HepG2 (cell line): ENCODE data around the gene C1QTNF5. TPM values are rescaled to one million over a fixed set of nuclear protein-coding genes. Genes with fewer than 3 reads are reported as not detected.
A peak's percentile ranks its signal among the peaks of the same experiment; 100 is the strongest.

Experiments used
- ATAC-seq: fragments of 200-7000 bp; cut with Tn5 transposase; 3 replicates; pipeline ENCODE4 v1.9.1; 2020; ENCODE audit warnings: mild to moderate bottlenecking, moderate library complexity
- BruUV-seq: library from RNA; stranded (reverse); fragments of 400-500 nt; replicated peaks from 2 replicates; lab custom pipeline; 2021; lab: Mats Ljungman, UMichigan
- CTCF ChIA-PET: fragments of 300-600 bp; formaldehyde crosslinking; extraction: SDS; loops from one replicate; lab custom pipeline; 2021; ENCODE audit warnings: low total read pairs, inconsistent platforms, low intra/inter-chr PET ratio; lab: Yijun Ruan, JAX
- POLR2A ChIA-PET: fragments of 350-600 bp; sonication (Branson Sonifier 250); formaldehyde crosslinking; loops from one replicate; lab custom pipeline; 2020; ENCODE audit warnings: antibody characterized with exemption, inconsistent platforms; lab: Yijun Ruan, JAX
- DNase-seq: peaks from one replicate; pipeline ENCODE4 v3.0.0-alpha.2; 2015; ENCODE audit warnings: low spot score
- FAIRE-seq: peaks from 3 replicates; lab custom pipeline; 2011; peaks lifted over from hg19 to GRCh38; lab: Jason Lieb, UNC
- H2AFZ ChIP-seq: one replicate; pipeline ENCODE4 v1.6.1; 2011; ENCODE audit warnings: low read length, inconsistent platforms
- H3K27ac ChIP-seq: fragments of 300-600 bp; 3 replicates; pipeline ENCODE4 v1.8.0; 2011; ENCODE audit warnings: mixed run types, mild to moderate bottlenecking, mixed read lengths, low read length, inconsistent platforms; ENCODE audit not compliant: insufficient read depth; ENCODE audit errors: extremely low read length
- H3K27me3 ChIP-seq, 2 experiments: fragments of 200-600 bp in 1 of 2; 2 replicates in 1 of 2; 3 replicates in 1 of 2; pipeline versions ENCODE4 v1.6.0 to v1.8.0; 2011; ENCODE audit warnings: low read length in 2 of 2, mild to moderate bottlenecking in 2 of 2, moderate library complexity in 2 of 2, inconsistent platforms in 1 of 2; ENCODE audit not compliant: insufficient read depth in 2 of 2, control insufficient read depth in 1 of 2
- H3K36me3 ChIP-seq, 2 experiments: fragments of 200-600 bp in 1 of 2; replicated peaks in 1 of 2; 2 replicates in 1 of 2; 3 replicates in 1 of 2; pipeline versions ENCODE4 v1.5.1 to v1.8.0; 2011; ENCODE audit warnings: low read length in 2 of 2, inconsistent platforms in 1 of 2; ENCODE audit not compliant: insufficient read depth in 2 of 2, control insufficient read depth in 1 of 2
- H3K4me1 ChIP-seq: 2 replicates; pipeline ENCODE4 v1.5.1; 2012; ENCODE audit warnings: low read length, inconsistent platforms; ENCODE audit not compliant: insufficient read depth
- H3K4me2 ChIP-seq: 2 replicates; pipeline ENCODE4 v1.6.0; 2011; ENCODE audit warnings: low read depth, low read length, inconsistent platforms
- H3K4me3 ChIP-seq, 3 experiments: fragments of 200-600 bp in 1 of 3; sonication (generic), shearing (Covaris generic) in 1 of 3; replicated peaks in 1 of 3; 2 replicates each; pipeline ENCODE4 v1.5.1; 2011 to 2016; ENCODE audit warnings: low read length in 3 of 3, inconsistent platforms in 2 of 3, low read depth in 2 of 3, mild to moderate bottlenecking in 2 of 3, control low read depth in 1 of 3, mixed read lengths in 1 of 3; ENCODE audit not compliant: insufficient read depth in 1 of 3
- H3K79me2 ChIP-seq: one replicate; pipeline ENCODE4 v1.6.1; 2011; ENCODE audit warnings: low read length, inconsistent platforms; ENCODE audit not compliant: insufficient read depth
- H3K9ac ChIP-seq: 2 replicates; pipeline ENCODE4 v1.6.0; 2011; ENCODE audit warnings: mild to moderate bottlenecking, low read depth, low read length, inconsistent platforms; ENCODE audit not compliant: insufficient read depth
- H3K9me3 ChIP-seq: 2 replicates; pipeline ENCODE4 v1.5.1; 2012; ENCODE audit warnings: mild to moderate bottlenecking, low read length
- H4K20me1 ChIP-seq: 2 replicates; pipeline ENCODE4 v1.6.0; 2011; ENCODE audit warnings: inconsistent platforms, mild to moderate bottlenecking, low read length, moderate library complexity; ENCODE audit not compliant: insufficient read depth
- RBM39 ChIP-seq: fragments of 200-400 bp; formaldehyde crosslinking; IDR thresholded peaks from one replicate; pipeline ENCODE4 v1.6.1; 2018; ENCODE audit warnings: antibody characterized with exemption, mild to moderate bottlenecking, low read depth, low read length; ENCODE audit not compliant: poor library complexity, severe bottlenecking
- STAG1 ChIP-seq: sonication (generic); formaldehyde crosslinking; IDR thresholded peaks from 2 replicates; pipeline ENCODE4 v1.4.0; 2020; ENCODE audit warnings: missing genetic modification reagents
- ZNF256 ChIP-seq: sonication (generic); formaldehyde crosslinking; conservative IDR thresholded peaks from 2 replicates; pipeline ENCODE4 v1.4.0; 2020; ENCODE audit warnings: missing genetic modification reagents
- ZNF468 ChIP-seq: sonication (generic); formaldehyde crosslinking; IDR thresholded peaks from 2 replicates; pipeline ENCODE4 v1.8.0; 2022; ENCODE audit warnings: mild to moderate bottlenecking, moderate library complexity, missing genetic modification reagents
- ZNF674 ChIP-seq: sonication (generic); formaldehyde crosslinking; IDR thresholded peaks from 2 replicates; pipeline ENCODE4 v1.5.0; 2020; ENCODE audit warnings: low read depth, mild to moderate bottlenecking, missing genetic modification reagents
- WGBS: methylation state at CpG from one replicate; pipeline ENCODE4 v1.1.6; 2017; ENCODE audit warnings: low lambda C conversion rate; 5-methylcytosine and 5-hydroxymethylcytosine counted together
- in situ Hi-C: cut with HindIII; loops from 2 replicates; pipeline ENCODE4 v1.10.0; 2017; ENCODE audit warnings: low pct_unique_long_range_greater_than_20kb; ENCODE audit not compliant: extremely low pct_ligation_motif_present
- intact Hi-C: fragments of 100-400 bp; cut with micrococcal nuclease; formaldehyde crosslinking; loops from one replicate; pipeline ENCODE4 v1.10.0; 2022; ENCODE audit not compliant: unreplicated experiment
- polyA plus RNA-seq, 8 experiments: library from polyadenylated mRNA; depleted of rRNA in 3 of 8; stranded (reverse) in 7 of 8; unstranded in 1 of 8; fragments of >200 nt; fragmentation: Illumina TruSeq in 4 of 8; extraction: Trizol in 4 of 8; gene quantifications; 2 replicates each; pipeline versions ENCODE4 v1.2.1 to v1.2.3, GENCODE V29; 2011 to 2016; ENCODE audit warnings: low read depth in 4 of 8, missing spikeins in 1 of 8, mixed read lengths in 1 of 8; ENCODE audit not compliant: insufficient read depth in 1 of 8
- total RNA-seq, 5 experiments: library from RNA; depleted of rRNA; stranded (reverse); fragments of >200 nt; fragmentation: Illumina TruSeq; extraction: Trizol; gene quantifications; 2 replicates each; pipeline ENCODE4 v1.2.3, GENCODE V29; 2016; ENCODE audit warnings: low read depth in 1 of 5
- TF ChIP-seq, protein P1 (sequence below): sonication (generic); formaldehyde crosslinking; IDR thresholded peaks from 2 replicates; pipeline ENCODE4 v1.5.1; 2020; ENCODE audit warnings: mild to moderate bottlenecking, moderate library complexity, missing genetic modification reagents
- TF ChIP-seq, protein P2 (sequence below): sonication (generic); formaldehyde crosslinking; IDR thresholded peaks from 2 replicates; pipeline ENCODE4 v1.5.0; 2020; ENCODE audit warnings: mild to moderate bottlenecking, missing genetic modification reagents, moderate library complexity
- TF ChIP-seq, protein P3 (sequence below): IDR thresholded peaks from 2 replicates; pipeline ENCODE4 v1.6.1; 2016

C1QTNF5 gene
- total and polyA plus RNA-seq, 2 of the 13 experiments (the other 11 are each of a cell fraction or from before 2014, with no cell fraction given), result 0.86 to 1.2 TPM

DNA sequence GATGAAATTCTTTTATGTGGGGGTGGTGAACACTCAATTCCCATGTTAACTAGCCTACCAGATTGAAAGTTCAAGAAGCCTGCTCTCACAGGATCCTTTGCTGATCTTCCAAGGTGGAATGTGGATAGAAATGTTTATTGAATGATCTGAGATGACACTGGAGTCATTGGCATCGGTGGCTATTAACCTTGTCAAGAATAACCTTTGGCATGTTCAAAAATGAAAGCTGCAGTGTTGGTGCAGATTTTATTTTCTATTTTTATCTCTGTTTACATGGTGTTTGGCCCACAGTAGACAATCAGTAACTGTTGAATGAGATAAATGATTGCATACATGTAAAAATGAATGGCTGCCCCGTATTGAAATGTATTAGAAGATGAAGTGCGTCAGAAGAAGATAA, 42.7 kb downstream of the C1QTNF5 start:
- H3K9me3 ChIP-seq, result no peaks in the 10 kb centered on the region
- ChIA-PET POLR2A (no interaction called here), CTCF (no interaction called here)
- no peaks in the 10 kb centered on the region for H3K27me3 ChIP-seq
- DNase-seq (no peak), FAIRE-seq (no peak), ATAC-seq (no peak)
- TF ChIP-seq RBM39, result no peak
- no peak for TF ChIP-seq ZNF256 (CRISPR knock-in tag)
- TF ChIP-seq, protein P1, sequence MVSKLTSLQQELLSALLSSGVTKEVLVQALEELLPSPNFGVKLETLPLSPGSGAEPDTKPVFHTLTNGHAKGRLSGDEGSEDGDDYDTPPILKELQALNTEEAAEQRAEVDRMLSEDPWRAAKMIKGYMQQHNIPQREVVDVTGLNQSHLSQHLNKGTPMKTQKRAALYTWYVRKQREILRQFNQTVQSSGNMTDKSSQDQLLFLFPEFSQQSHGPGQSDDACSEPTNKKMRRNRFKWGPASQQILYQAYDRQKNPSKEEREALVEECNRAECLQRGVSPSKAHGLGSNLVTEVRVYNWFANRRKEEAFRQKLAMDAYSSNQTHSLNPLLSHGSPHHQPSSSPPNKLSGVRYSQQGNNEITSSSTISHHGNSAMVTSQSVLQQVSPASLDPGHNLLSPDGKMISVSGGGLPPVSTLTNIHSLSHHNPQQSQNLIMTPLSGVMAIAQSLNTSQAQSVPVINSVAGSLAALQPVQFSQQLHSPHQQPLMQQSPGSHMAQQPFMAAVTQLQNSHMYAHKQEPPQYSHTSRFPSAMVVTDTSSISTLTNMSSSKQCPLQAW (CRISPR knock-in tag), result no peak
- H3K4me2 ChIP-seq, result no peak overlapping the region
- H3K36me3 ChIP-seq, result peaks cover 15 to 45% of the 10 kb centered on the region in 2 experiments
- H3K4me3 ChIP-seq, result no peak overlapping the region
- no peak overlapping the region for H2AFZ ChIP-seq
- no peaks in the 10 kb centered on the region for H4K20me1 ChIP-seq
- H3K79me2 ChIP-seq, result no peaks in the 10 kb centered on the region
- H3K27ac ChIP-seq, result no peak overlapping the region
- 81% methylated on average over 3 of the region's 3 CpGs for WGBS
- H3K9ac ChIP-seq, result no peak overlapping the region
- H3K4me1 ChIP-seq, result no peaks in the 10 kb centered on the region
- intact Hi-C loops, result no loop called here
- in situ Hi-C loops, result no loop called here
- BruUV-seq, result no TSS peak

DNA sequence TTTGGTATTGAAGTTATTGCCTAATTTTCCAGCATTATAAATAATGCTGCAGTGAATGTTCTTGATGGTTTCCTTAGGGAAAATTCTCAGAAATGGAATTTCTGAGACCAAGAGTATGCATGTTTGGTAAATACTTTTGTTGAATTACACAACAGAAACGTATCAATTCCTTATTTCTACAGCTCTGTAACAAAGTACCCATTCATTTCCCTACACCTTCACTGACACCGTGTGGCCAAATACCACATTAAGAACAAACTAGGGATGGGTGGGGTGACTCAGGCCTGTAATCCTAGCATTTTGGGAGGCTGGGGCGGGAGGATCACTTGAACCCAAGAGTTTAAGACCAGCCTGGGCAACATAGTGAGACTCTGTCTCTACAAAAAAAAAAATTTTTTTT, 45.5 kb downstream of the C1QTNF5 start:
- no TSS peak for BruUV-seq
- no peak overlapping the region for H3K9ac ChIP-seq
- TF ChIP-seq, protein P2, sequence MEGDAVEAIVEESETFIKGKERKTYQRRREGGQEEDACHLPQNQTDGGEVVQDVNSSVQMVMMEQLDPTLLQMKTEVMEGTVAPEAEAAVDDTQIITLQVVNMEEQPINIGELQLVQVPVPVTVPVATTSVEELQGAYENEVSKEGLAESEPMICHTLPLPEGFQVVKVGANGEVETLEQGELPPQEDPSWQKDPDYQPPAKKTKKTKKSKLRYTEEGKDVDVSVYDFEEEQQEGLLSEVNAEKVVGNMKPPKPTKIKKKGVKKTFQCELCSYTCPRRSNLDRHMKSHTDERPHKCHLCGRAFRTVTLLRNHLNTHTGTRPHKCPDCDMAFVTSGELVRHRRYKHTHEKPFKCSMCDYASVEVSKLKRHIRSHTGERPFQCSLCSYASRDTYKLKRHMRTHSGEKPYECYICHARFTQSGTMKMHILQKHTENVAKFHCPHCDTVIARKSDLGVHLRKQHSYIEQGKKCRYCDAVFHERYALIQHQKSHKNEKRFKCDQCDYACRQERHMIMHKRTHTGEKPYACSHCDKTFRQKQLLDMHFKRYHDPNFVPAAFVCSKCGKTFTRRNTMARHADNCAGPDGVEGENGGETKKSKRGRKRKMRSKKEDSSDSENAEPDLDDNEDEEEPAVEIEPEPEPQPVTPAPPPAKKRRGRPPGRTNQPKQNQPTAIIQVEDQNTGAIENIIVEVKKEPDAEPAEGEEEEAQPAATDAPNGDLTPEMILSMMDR (CRISPR knock-in tag), result peak; percentile 22
- TF ChIP-seq, protein P3, sequence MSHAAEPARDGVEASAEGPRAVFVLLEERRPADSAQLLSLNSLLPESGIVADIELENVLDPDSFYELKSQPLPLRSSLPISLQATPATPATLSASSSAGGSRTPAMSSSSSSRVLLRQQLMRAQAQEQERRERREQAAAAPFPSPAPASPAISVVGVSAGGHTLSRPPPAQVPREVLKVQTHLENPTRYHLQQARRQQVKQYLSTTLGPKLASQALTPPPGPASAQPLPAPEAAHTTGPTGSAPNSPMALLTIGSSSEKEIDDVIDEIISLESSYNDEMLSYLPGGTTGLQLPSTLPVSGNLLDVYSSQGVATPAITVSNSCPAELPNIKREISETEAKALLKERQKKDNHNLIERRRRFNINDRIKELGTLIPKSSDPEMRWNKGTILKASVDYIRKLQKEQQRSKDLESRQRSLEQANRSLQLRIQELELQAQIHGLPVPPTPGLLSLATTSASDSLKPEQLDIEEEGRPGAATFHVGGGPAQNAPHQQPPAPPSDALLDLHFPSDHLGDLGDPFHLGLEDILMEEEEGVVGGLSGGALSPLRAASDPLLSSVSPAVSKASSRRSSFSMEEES, result no peak
- TF ChIP-seq ZNF674 (CRISPR knock-in tag), result no peak
- no peak for TF ChIP-seq ZNF468 (CRISPR knock-in tag)
- peak; percentile 27; the same call in 1 of the 2 replicates for TF ChIP-seq STAG1 (CRISPR knock-in tag)
- no peak overlapping the region for H3K27ac ChIP-seq
- 61% methylated on average over 3 of the region's 3 CpGs for WGBS
- no peak overlapping the region for H3K4me2 ChIP-seq
- H4K20me1 ChIP-seq, result no peaks in the 10 kb centered on the region
- no peaks in the 10 kb centered on the region for H3K4me1 ChIP-seq
- H3K4me3 ChIP-seq, result no peak overlapping the region
- in situ Hi-C loops (no loop called here), intact Hi-C loops (no loop called here)
- no peak for FAIRE-seq
- ChIA-PET CTCF (no interaction called here), POLR2A (no interaction called here)
- no peak for DNase-seq
- ATAC-seq, result no peak
- no peaks in the 10 kb centered on the region for H3K27me3 ChIP-seq
- no peaks in the 10 kb centered on the region for H3K9me3 ChIP-seq
- peaks cover 13 to 37% of the 10 kb centered on the region in 2 experiments for H3K36me3 ChIP-seq
- no peaks in the 10 kb centered on the region for H3K79me2 ChIP-seq
- H2AFZ ChIP-seq, result no peak overlapping the region
